Caco-2 (cell line): ENCODE measurements around the gene PITX1. TPM values are rescaled to one million over a fixed set of nuclear protein-coding genes. Genes with fewer than 3 reads are reported as not detected.

Source experiments
- BruUV-seq: library from RNA; stranded (reverse); fragments of 400-500 nt; replicated peaks from 2 replicates; lab custom pipeline; 2021; lab: Mats Ljungman, UMichigan
- CTCF ChIA-PET: fragments of 300-600 bp; sonication (Branson Sonifier 250); formaldehyde crosslinking; loops from one replicate; lab custom pipeline; 2022; ENCODE audit warnings: antibody characterized with exemption; lab: Charles Lee
- POLR2A ChIA-PET: fragments of 300-600 bp; sonication (Branson Sonifier 250); formaldehyde crosslinking; loops from one replicate; lab custom pipeline; 2022; ENCODE audit warnings: antibody characterized with exemption; lab: Charles Lee
- DNase-seq, 2 experiments: peaks; one replicate each; pipeline versions ENCODE4 v3.0.0 to v3.0.0-alpha.2; 2020 to 2022
- H3K27me3 ChIP-seq: replicated peaks from 2 replicates; pipeline ENCODE4 v1.6.0; 2011; ENCODE audit warnings: low read length; ENCODE audit not compliant: control insufficient read depth, insufficient read depth
- H3K36me3 ChIP-seq: 2 replicates; pipeline ENCODE4 v1.5.1; 2011; ENCODE audit warnings: low read length; ENCODE audit not compliant: control insufficient read depth, insufficient read depth
- H3K4me1 ChIP-seq: fragments of 250-450 bp; sonication (Bioruptor Pico); 2 replicates; pipeline ENCODE4 v1.5.1; 2020; ENCODE audit warnings: mild to moderate bottlenecking
- H3K4me3 ChIP-seq: 2 replicates; pipeline ENCODE4 v1.5.1; 2011; ENCODE audit warnings: low read depth, mild to moderate bottlenecking, control low read depth, low read length
- H3K9me3 ChIP-seq: fragments of 250-450 bp; sonication (Bioruptor Pico); 2 replicates; pipeline ENCODE4 v1.5.1; 2020; ENCODE audit warnings: mild to moderate bottlenecking, moderate library complexity
- H3K27ac Mint-ChIP-seq: one replicate; pipeline ENCODE4 v1.8.0; 2022; ENCODE audit warnings: mixed read lengths; ENCODE audit not compliant: unreplicated experiment
- H3K27me3 Mint-ChIP-seq: one replicate; pipeline ENCODE4 v1.8.0; 2022; ENCODE audit warnings: mixed read lengths; ENCODE audit not compliant: insufficient read depth, unreplicated experiment
- H3K36me3 Mint-ChIP-seq: one replicate; pipeline ENCODE4 v1.8.0; 2022; ENCODE audit warnings: mild to moderate bottlenecking, mixed read lengths; ENCODE audit not compliant: insufficient read depth, unreplicated experiment
- H3K4me1 Mint-ChIP-seq: one replicate; pipeline ENCODE4 v1.8.0; 2022; ENCODE audit warnings: low read depth, mixed read lengths; ENCODE audit not compliant: unreplicated experiment
- H3K4me3 Mint-ChIP-seq: one replicate; pipeline ENCODE4 v1.8.0; 2022; ENCODE audit warnings: mild to moderate bottlenecking, moderate library complexity, mixed read lengths; ENCODE audit not compliant: unreplicated experiment
- H3K9me3 Mint-ChIP-seq: one replicate; pipeline ENCODE4 v1.8.0; 2022; ENCODE audit warnings: mixed read lengths; ENCODE audit not compliant: unreplicated experiment
- CTCF ChIP-seq, 2 experiments: fragments of 200-600 bp in 1 of 2; IDR thresholded peaks; 1 replicate in 1 of 2; 2 replicates in 1 of 2; pipeline versions ENCODE4 v1.5.1 to v1.8.0; 2011 to 2022; ENCODE audit warnings: antibody characterized with exemption in 1 of 2, control low read depth in 1 of 2, inconsistent platforms in 1 of 2, low read depth in 1 of 2, low read length in 1 of 2, mild to moderate bottlenecking in 1 of 2, moderate library complexity in 1 of 2; ENCODE audit not compliant: insufficient read depth in 1 of 2, severe bottlenecking in 1 of 2, unreplicated experiment in 1 of 2
- intact Hi-C: fragments of 100-400 bp; cut with micrococcal nuclease; formaldehyde crosslinking; loops from one replicate; pipeline ENCODE4 v1.10.0; 2022; ENCODE audit not compliant: unreplicated experiment
- total RNA-seq: library from RNA; stranded (reverse); gene quantifications from 2 replicates; pipeline ENCODE4 v1.2.3, GENCODE V29; 2022

Gene PITX1
- total RNA-seq, 1 experiment from 2014 or later: 117 TPM

- DNase-seq: no peak
- peaks cover 12% of the 10 kb centered on the region for H3K9me3 Mint-ChIP-seq
- no peak for TF ChIP-seq CTCF (IDR thresholded peaks at IDR 0.05; ENCODE audit: insufficient read depth in 1 of 2, low read depth in 1 of 2, low read length in 1 of 2, severe bottlenecking in 1 of 2, unreplicated experiment in 1 of 2)
- Histone ChIP-seq H3K9me3 (no peaks in the 10 kb centered on the region), H3K27me3 (no peaks in the 10 kb centered on the region), H3K36me3 (peaks cover 3% of the 10 kb centered on the region), H3K4me3 (peak overlapping the region; percentile 83), H3K4me1 (peaks cover 24% of the 10 kb centered on the region)
- no peaks in the 10 kb centered on the region for H3K27me3 Mint-ChIP-seq
- H3K27ac Mint-ChIP-seq: peak overlapping the region; percentile 90
- intact Hi-C loops: loop anchor here (5.0 to 10.0 kb wide), 2 partner anchors 273 to 300 kb away; no protein-coding TSS in a partner anchor
- peaks cover 71% of the 10 kb centered on the region for H3K36me3 Mint-ChIP-seq
- CTCF ChIA-PET: interaction anchor here (0.6 kb wide), 2 partner anchors 28 to 224 kb away, joined by 3 read pairs; no protein-coding TSS in a partner anchor
- peak overlapping the region; percentile 89 for H3K4me3 Mint-ChIP-seq
- POLR2A ChIA-PET: no interaction called here
- BruUV-seq: no TSS peak
- peaks cover 35% of the 10 kb centered on the region for H3K4me1 Mint-ChIP-seq
Measured at GRCh38 chr5:135031813-135032694, 2.0 kb downstream of the PITX1 start.

GRCh38 chr5:135030956-135031812, 2.8 kb downstream of the PITX1 start:
- H3K9me3 Mint-ChIP-seq: peaks cover 12% of the 10 kb centered on the region
- Histone ChIP-seq H3K4me3 (peak overlapping the region; percentile 83), H3K27me3 (no peaks in the 10 kb centered on the region), H3K4me1 (peaks cover 27% of the 10 kb centered on the region), H3K36me3 (peaks cover 3% of the 10 kb centered on the region), H3K9me3 (no peaks in the 10 kb centered on the region)
- DNase-seq: no peak
- no peaks in the 10 kb centered on the region for H3K27me3 Mint-ChIP-seq
- H3K4me3 Mint-ChIP-seq: peak overlapping the region; percentile 89
- H3K4me1 Mint-ChIP-seq: peaks cover 35% of the 10 kb centered on the region
- CTCF ChIA-PET: interaction anchor here (0.6 kb wide), 2 partner anchors 29 to 225 kb away, joined by 3 read pairs; no protein-coding TSS in a partner anchor
- H3K27ac Mint-ChIP-seq: peak overlapping the region; percentile 90
- no peak for TF ChIP-seq CTCF (IDR thresholded peaks at IDR 0.05; ENCODE audit: insufficient read depth in 1 of 2, low read depth in 1 of 2, low read length in 1 of 2, severe bottlenecking in 1 of 2, unreplicated experiment in 1 of 2)
- intact Hi-C loops: loop anchor here (5.0 to 10.0 kb wide), 2 partner anchors 274 to 301 kb away; no protein-coding TSS in a partner anchor
- H3K36me3 Mint-ChIP-seq: peaks cover 79% of the 10 kb centered on the region
- POLR2A ChIA-PET: no interaction called here
- no TSS peak for BruUV-seq
